SKM-1 treated with dmso at 0.1 percent for 144 hours (cell line): ENCODE results near the gene CNNM3.
"Not testable (repeated sequence)": the region's sequence is repeated elsewhere in the genome, so short reads cannot be mapped to it uniquely, and the experiment has no call there.

Source experiments
- DNase-seq: peaks from one replicate; lab custom pipeline; 2025; ENCODE audit not compliant: unreplicated experiment; lab: John Stamatoyannopoulos, UW

CNNM3 gene

DNA sequence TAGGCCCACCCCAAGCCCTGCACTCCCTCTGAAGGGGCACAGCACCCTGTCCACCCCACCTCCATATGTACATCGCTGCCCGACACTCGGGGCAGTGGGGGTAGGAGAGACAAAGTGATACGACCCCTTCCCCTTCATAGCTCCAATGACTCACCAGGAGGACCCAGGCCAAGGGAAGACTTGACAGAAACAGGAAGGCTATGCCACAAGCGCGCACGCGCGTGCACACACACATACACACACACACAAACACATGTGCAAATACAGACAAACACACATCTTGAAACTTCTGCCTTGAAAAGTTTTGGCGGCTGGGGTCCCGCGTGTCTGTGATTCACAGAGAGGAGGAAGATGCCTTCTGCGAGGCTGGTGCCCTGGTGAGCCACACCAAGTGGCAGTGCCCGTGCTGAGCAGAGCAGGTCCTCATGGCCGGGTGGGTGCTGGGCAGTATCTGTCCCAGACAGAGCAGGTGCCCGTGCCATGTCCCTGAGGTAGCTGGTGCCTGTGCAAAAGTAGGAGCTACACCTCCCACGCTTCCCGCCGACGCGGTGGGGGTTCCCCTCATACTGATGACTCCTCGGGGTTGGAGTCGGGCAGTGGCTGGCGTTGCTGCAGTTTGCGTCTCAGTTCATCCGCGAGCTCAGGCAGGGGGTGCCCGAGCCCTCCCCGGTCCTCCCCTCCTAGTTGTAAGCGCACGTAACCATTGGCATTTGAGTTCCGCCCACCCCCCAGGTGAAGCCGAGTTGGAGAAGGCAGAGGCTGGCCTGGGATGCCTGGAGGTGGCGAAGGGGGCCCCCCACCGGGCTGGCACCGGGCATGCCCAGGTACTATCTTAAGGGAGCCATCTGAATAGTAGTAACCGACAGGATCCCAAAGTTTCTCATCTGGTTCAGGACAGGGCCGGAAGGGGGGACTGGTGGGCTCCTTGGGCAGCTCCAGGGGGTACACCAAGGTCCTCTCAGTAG, 44.3 kb downstream of the CNNM3 start:
- DNase-seq = no peak

DNA sequence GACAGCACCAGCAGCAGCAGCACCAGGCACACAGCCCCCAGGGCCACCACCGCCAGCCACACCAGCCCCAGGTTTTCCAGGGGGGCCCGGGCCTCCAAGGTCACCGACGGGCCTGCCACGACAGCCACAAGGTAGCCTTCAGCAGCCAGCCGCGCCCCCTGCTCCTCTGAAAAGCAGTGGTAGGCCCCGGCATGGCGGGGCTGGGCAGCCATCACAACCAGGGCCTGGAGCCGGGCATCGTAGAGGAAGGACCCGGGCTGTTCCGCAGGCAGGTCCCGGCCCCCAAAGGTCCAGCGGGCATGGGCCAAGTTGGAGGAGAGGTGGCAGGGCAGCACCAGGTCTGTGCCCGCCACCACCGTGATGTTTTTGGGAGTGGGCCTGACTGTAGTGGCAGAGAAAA, 45.0 kb downstream of the CNNM3 start:
- DNase-seq = no peak

- not testable (repeated sequence) for DNase-seq
Measured at GRCh38 chr2:96863056-96863455, 47.0 kb downstream of the CNNM3 start.

DNA sequence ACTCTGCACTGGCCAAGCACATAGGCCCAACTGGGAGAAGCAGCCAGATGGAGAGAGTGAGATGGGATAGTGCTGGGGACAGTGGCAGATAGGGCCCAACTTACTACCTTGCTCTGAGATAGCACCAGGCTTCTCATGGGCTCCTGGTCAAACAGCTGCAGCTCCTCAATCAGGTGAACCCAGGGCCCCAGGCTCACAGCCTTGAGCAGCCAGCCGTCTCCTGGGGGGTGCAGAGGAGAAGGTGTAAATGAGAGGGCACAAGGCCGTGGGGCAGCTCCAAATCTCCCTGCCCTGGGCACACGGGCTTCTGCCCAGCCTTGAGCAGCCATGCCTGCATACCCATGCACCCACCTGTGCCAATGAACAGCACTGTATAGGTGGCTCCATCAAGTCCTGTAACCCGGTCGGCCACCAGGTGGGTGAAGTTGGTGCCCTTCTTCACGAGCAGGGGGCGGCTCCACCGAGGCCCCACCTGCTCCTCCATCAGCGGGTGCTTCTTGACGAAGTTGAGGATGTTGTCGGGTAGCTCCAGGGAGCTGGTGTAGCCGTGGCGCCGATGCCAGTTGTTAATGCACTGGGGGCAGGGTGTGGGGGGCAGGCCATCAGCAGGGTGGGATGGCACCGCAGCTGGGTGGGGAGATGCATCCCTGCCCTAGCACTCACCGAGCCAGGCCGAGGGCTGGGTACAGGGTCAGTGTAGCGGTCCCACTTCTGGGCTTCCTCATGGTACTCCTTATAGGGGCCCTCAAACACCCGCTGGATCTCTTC, 47.7 kb downstream of the CNNM3 start:
- no peak for DNase-seq

GRCh38 chr2:96864343-96865091, 48.4 kb downstream of the CNNM3 start:
- DNase-seq = no peak

DNA sequence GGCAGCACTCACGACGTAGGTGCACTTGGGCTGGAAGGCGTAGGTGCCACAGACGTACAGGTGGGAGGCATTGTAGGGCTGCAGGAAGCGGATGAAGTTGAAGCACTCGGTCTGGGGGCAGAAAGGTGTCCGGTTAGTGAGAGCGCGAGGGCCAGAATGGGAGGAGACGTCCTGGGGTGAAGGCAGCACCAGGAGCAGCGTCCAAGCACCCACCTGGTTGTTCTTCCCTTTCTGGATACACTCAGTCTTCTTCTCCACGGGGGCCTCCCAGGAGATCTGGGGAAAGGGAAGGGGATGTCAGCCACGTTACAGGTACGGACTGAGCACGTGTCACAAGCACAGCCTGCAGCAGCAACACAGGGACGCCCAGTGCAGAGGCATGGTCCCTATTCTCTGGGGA, 49.6 kb downstream of the CNNM3 start:
- DNase-seq = no peak

DNA sequence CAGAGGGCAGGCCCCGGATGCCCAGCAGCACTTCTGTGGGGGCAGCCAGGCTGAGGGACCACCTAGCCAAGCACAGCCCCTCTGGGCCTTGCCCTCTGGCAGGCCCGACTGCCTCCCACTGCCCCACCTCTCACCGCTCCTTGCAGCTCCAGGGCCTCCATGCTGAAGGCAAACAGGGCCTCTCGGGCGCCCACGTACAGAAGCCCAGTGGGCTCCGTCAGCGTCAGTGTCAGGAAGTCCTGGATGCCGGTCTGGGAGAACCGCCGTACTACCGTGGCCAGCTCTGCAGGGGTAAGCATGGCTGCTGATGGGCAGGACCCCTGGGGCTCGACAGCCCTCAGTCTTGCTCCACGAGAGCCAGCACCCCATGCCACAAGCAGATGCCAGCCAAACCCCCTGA, 50.1 kb downstream of the CNNM3 start:
- DNase-seq = no peak

- no peak for DNase-seq
Measured at GRCh38 chr2:96866586-96866985, 50.5 kb downstream of the CNNM3 start.

GRCh38 chr2:96866986-96867755, 51.1 kb downstream of the CNNM3 start:
- no peak for DNase-seq

DNA sequence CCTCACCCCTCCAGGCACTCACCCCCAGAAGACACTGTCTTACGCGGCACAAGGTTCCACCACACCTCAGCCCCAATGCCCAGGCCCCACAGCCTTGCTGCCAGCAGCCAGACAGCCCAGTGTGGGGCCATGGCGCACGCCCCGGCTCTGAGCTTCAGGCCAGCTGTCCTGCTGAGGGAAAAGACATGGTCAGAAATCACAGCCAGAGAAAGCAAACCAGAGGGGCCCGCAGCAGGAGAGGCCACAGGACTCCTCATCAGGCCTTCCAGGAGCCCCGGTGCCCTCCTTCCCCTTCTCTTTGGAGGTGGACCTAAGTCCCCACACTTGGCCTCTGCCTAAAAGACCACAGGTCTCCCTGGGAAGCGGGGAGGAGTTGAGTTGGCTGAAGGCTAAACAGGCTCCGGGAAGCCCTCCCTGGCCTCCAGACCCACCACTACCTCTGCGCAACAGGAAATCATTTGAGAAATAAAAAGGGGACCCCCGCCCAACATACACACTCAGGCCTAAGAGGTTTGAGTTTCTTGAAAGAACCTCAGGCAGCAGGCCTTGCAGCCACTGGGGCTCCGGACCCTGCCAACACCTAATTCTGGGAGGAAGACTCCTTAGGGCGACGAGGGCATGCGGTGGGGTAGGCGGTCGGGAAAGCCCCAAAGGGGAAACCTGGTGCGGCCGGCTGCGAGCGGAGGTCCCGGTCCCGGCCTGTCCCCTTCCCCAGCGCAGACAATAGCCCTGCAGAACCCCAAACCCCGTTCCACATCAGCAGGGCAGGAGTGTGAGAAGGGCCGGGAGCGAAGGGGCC, 51.9 kb downstream of the CNNM3 start:
- no peak for DNase-seq

DNA sequence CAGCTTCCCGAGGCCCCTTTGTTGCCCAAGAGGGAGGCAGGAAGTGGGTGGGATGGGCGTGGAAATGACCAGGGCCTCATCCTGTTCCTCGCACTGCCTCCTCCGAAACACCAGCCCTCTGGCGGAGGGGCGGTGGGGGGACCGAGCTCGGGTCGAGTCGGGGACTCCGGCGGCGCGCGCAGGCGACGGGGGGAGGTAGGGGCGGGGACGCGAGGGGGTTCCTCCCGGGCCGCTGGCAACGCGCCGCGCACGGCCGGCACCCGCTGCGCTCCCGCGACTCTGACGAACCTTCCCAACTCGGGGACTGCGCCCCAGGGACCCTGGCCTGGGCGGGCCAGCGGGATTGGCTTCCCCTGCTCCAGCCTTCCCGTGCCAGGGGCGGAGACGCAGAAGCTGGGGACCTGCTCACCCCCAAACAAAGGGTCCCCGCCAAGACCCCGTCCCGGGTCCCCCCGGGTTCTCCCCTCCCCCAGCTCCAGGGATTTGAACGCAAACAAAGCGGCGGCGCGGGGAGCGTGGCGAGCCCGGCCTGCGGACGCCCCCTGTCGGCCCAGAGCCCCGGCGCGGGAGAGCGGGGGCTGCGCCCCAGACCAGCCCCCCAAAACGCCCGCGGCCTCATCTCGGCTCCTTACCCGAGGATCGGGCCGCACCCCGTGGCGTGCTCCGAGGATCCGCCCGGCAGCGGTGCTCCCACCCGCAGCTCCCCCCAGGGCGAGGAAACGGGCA, 52.6 kb downstream of the CNNM3 start:
- DNase-seq = peak; percentile 89

- no peak for DNase-seq
Measured at GRCh38 chr2:96869281-96869821, 53.3 kb downstream of the CNNM3 start.

DNA sequence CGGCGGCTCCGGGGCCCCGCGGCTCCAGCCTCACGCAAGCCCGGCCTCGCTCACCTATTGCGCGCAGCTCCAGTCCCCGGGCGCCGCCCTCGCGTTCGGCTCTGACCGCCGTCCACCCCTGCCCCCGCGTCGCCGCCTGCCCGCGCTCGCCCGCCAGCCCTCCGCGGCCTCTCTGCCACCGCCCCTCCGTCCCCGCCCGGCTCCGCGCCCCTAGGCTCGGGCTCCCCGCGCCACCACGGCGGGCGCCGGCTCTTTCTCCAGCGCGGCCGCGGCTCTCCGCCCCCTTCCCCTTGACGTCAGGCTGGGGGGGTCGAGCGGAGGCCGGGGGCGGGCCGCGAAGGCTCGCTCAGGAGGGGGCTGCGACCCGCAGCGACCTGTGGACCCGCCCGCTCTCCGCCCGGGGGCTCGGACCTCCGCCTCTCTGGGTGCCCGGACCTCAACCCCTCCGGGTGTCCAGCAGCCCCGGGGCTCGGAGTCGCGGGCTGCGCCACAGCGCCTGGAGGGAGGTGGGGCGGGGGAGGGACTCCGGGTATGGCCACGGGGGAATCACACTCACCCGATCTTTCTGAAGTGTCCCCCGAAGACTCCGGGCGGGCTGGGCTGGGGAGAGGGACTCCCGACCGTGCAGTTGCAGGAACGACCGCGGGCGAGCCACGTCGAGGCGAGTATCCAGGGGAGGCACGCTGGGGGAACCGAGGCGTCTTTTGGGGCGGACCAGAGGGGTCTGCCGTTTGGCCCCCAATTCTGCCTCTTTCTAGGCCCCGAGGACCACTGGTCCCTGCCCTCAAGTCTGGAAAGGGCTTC, 54.0 kb downstream of the CNNM3 start, which contains the start of gene SEMA4C:
SEMA4C (minus strand) TSS at position 259 of the 804 bp plus-strand sequence. CDS start 2,194 bp downstream, outside the sequence.
- DNase-seq = no peak

GRCh38 chr2:96870626-96871255, 54.7 kb downstream of the CNNM3 start:
- no peak for DNase-seq

GRCh38 chr2:96872591-96873349, 56.7 kb downstream of the CNNM3 start:
- no peak for DNase-seq

- DNase-seq = no peak
Measured at GRCh38 chr2:96873651-96874096, 57.6 kb downstream of the CNNM3 start.
